GM12892 (cell line): Measurements from ENCODE around the gene STKLD1.

ENCODE experiments used
- POLR2A ChIP-seq: IDR thresholded peaks from 2 replicates; pipeline ENCODE4 v1.6.1; 2011; ENCODE audit warnings: low read depth, low read length, control low read depth
- POLR2AphosphoS5 ChIP-seq: IDR thresholded peaks from 2 replicates; pipeline ENCODE4 v1.6.1; 2011; ENCODE audit warnings: low read depth, low read length, control low read depth

DNA sequence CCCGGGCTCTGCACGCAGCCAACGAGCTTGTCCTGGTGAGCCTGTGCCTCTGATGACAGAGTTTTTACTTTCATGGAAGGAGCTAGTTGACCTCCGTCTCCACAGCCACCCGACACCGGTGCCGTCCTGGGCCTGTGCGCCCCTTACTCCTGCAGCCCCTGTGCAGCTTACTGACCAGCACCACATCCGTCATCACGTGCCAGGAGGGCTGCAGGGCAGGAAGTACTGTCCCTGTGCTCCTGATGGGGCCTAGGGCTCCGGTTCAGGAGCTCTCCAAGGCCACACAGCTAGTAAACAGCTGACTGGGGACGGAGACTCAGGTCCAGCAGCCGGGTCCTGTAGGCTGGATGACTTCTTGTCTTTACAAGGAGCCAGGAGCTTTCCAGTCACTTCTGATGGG is 10.2 kb downstream of the STKLD1 start:
- TF ChIP-seq POLR2AphosphoS5 (no peak), POLR2A (no peak)
